Measurements from ENCODE around the gene KRT79.
"Not testable (repeated sequence)": the region's sequence is repeated elsewhere in the genome, so short reads cannot be mapped to it uniquely, and the experiment has no call there.

DNA sequence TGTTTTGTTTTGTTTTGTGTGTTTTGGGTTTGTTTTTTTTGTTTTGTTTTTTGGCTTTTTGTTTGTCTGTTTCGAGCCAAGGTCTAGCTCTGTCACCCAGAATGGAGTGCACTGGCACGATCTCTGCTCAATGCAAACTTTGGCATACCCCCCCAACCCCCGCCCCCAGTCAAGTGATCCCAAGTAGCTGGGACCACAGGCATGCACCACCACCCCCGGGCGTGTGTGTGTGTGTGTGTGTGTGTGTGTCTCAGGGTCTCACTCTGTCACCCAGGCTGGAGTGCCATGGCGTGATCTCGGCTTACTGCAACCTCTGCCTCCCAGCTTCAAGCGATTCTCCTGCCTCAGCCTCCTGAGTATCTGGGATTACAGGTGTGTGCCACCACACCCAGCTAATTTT is 46.4 kb upstream of the KRT79 start:
- TF ChIP-seq POLR2AphosphoS5, CTCF, POLR2A (IDR thresholded peaks at IDR 0.05): not testable (repeated sequence)
